GM19351 (cell line): ENCODE results near the gene SSH2.

Experiments used
- ATAC-seq: cut with Tn5 transposase; IDR thresholded peaks from one replicate; pipeline ENCODE4 v1.9.1; 2021; ENCODE audit warnings: mild to moderate bottlenecking, moderate library complexity; ENCODE audit not compliant: unreplicated experiment

Gene SSH2

GRCh38 chr17:29716566-29716965, 213.5 kb downstream of the SSH2 start:
- no peak for ATAC-seq

GRCh38 chr17:29715680-29716079, 214.3 kb downstream of the SSH2 start:
- ATAC-seq = no peak

GRCh38 chr17:29714146-29714545, 215.9 kb downstream of the SSH2 start:
- no peak for ATAC-seq

- ATAC-seq = no peak
These were observed 216.4 kb downstream of the SSH2 start for GRCh38 chr17:29713626-29714025.

- no peak for ATAC-seq
These were observed 218.2 kb downstream of the SSH2 start for GRCh38 chr17:29711588-29712385.

GRCh38 chr17:29710891-29711418, 219.1 kb downstream of the SSH2 start:
- ATAC-seq = no peak

GRCh38 chr17:29710520-29710884, 219.5 kb downstream of the SSH2 start:
- no peak for ATAC-seq

- ATAC-seq = no peak
These were observed 220.0 kb downstream of the SSH2 start for GRCh38 chr17:29709866-29710519.

GRCh38 chr17:29707212-29707571, 222.8 kb downstream of the SSH2 start:
- ATAC-seq = no peak

- ATAC-seq = no peak
These were observed 224.0 kb downstream of the SSH2 start for GRCh38 chr17:29706045-29706431.

- no peak for ATAC-seq
These were observed 224.6 kb downstream of the SSH2 start for GRCh38 chr17:29705386-29705785.

GRCh38 chr17:29699283-29699682, 230.7 kb downstream of the SSH2 start:
- ATAC-seq = no peak

GRCh38 chr17:29698837-29699236, 231.2 kb downstream of the SSH2 start:
- ATAC-seq = no peak

- no peak for ATAC-seq
These were observed 231.8 kb downstream of the SSH2 start for GRCh38 chr17:29698019-29698777.

GRCh38 chr17:29697371-29697770, 232.7 kb downstream of the SSH2 start:
- no peak for ATAC-seq

GRCh38 chr17:29694918-29695563, 235.0 kb downstream of the SSH2 start:
- ATAC-seq = no peak

GRCh38 chr17:29693751-29694150, 236.3 kb downstream of the SSH2 start:
- ATAC-seq = no peak

- ATAC-seq = no peak
These were observed 242.4 kb downstream of the SSH2 start for GRCh38 chr17:29687596-29687995.

GRCh38 chr17:29686993-29687590, 242.9 kb downstream of the SSH2 start:
- ATAC-seq = no peak

GRCh38 chr17:29683481-29683880, 246.5 kb downstream of the SSH2 start:
- ATAC-seq = no peak

GRCh38 chr17:29682987-29683386, 247.0 kb downstream of the SSH2 start:
- ATAC-seq = no peak
